K562 (cell line): ENCODE data around the gene GATAD2B. TPM values are rescaled to one million over a fixed set of nuclear protein-coding genes. Genes with fewer than 3 reads are reported as not detected.

Experiments
- ATAC-seq: fragments of 200-7000 bp; cut with Tn5 transposase; 3 replicates; pipeline ENCODE4 v1.9.1; 2020; ENCODE audit warnings: moderate library complexity
- BruUV-seq: library from RNA; stranded (reverse); fragments of 400-500 nt; replicated peaks from 2 replicates; lab custom pipeline; 2021; lab: Mats Ljungman, UMichigan
- CTCF ChIA-PET: fragments of 300-600 bp; formaldehyde crosslinking; extraction: SDS; loops from one replicate; lab custom pipeline; 2021; ENCODE audit warnings: low intra/inter-chr PET ratio; lab: Yijun Ruan, JAX
- POLR2A ChIA-PET: fragments of 300-600, 350-650 bp; sonication (Branson Sonifier 250); formaldehyde crosslinking; extraction: SDS; loops from one replicate; lab custom pipeline; 2021; ENCODE audit warnings: antibody characterized with exemption, inconsistent platforms; lab: Yijun Ruan, JAX
- DNase-seq, 4 experiments: peaks; one replicate each; pipeline versions ENCODE4 v3.0.0 to v3.0.0-alpha.2; 2011 to 2018; ENCODE audit warnings: low spot score in 3 of 4, mixed read lengths in 3 of 4; ENCODE audit errors: extremely low read depth in 1 of 4
- FAIRE-seq: peaks from 2 replicates; lab custom pipeline; 2011; peaks lifted over from hg19 to GRCh38; lab: Jason Lieb, UNC
- H2AFZ ChIP-seq: 2 replicates; pipeline ENCODE4 v1.6.0; 2011; ENCODE audit warnings: low read depth, low read length, control low read depth, inconsistent platforms
- H3K27ac ChIP-seq: fragments of 200-600 bp; 3 replicates; pipeline ENCODE4 v1.8.0; 2011; ENCODE audit warnings: low read depth, mild to moderate bottlenecking, control low read depth, inconsistent platforms, low read length, moderate library complexity, mixed read lengths; ENCODE audit errors: extremely low read depth
- H3K27me3 ChIP-seq, 2 experiments: fragments of 300-600 bp in 1 of 2; 2 replicates in 1 of 2; 3 replicates in 1 of 2; pipeline versions ENCODE4 v1.6.0 to v1.8.0; 2011; ENCODE audit warnings: inconsistent platforms in 2 of 2, low read length in 2 of 2, mild to moderate bottlenecking in 1 of 2, mixed read lengths in 1 of 2, moderate library complexity in 1 of 2; ENCODE audit not compliant: control insufficient read depth in 2 of 2, insufficient read depth in 2 of 2
- H3K36me3 ChIP-seq: fragments of 300-600 bp; 3 replicates; pipeline ENCODE4 v1.8.0; 2011; ENCODE audit warnings: mild to moderate bottlenecking, low read length, inconsistent platforms; ENCODE audit not compliant: control insufficient read depth, insufficient read depth
- H3K4me1 ChIP-seq, 2 experiments: fragments of 200-600 bp in 1 of 2; replicated peaks in 1 of 2; 2 replicates in 1 of 2; 3 replicates in 1 of 2; pipeline versions ENCODE4 v1.5.1 to v1.8.0; 2011; ENCODE audit warnings: inconsistent platforms in 2 of 2, low read length in 2 of 2, mild to moderate bottlenecking in 1 of 2, mixed read lengths in 1 of 2, moderate library complexity in 1 of 2; ENCODE audit not compliant: control insufficient read depth in 2 of 2, insufficient read depth in 2 of 2
- H3K4me2 ChIP-seq: 2 replicates; pipeline ENCODE4 v1.6.1; 2011; ENCODE audit warnings: low read length, control low read depth, inconsistent platforms, mixed read lengths; ENCODE audit not compliant: insufficient read depth
- H3K4me3 ChIP-seq: fragments of 200-600 bp; sonication (generic), shearing (Covaris generic); 2 replicates; pipeline ENCODE4 v1.5.1; 2016; ENCODE audit warnings: control low read depth, inconsistent platforms
- H3K79me2 ChIP-seq: fragments of 200-600 bp; 3 replicates; pipeline ENCODE4 v1.8.0; 2011; ENCODE audit warnings: low read length, inconsistent platforms; ENCODE audit not compliant: control insufficient read depth, insufficient read depth
- H3K9ac ChIP-seq, 2 experiments: 2 replicates each; pipeline versions ENCODE4 v1.6.0 to v1.6.1; 2011; ENCODE audit warnings: low read depth in 2 of 2, low read length in 2 of 2, control low read depth in 1 of 2, inconsistent platforms in 1 of 2, mild to moderate bottlenecking in 1 of 2, mixed read lengths in 1 of 2; ENCODE audit not compliant: insufficient read depth in 1 of 2
- H3K9me1 ChIP-seq: one replicate; pipeline ENCODE4 v1.6.0; 2011; ENCODE audit warnings: inconsistent platforms, mild to moderate bottlenecking, low read length, moderate library complexity; ENCODE audit not compliant: control insufficient read depth, insufficient read depth
- H3K9me3 ChIP-seq: replicated peaks from 2 replicates; pipeline ENCODE4 v1.5.1; 2011; ENCODE audit warnings: low read depth, low read length, inconsistent platforms; ENCODE audit not compliant: control insufficient read depth, insufficient read depth
- H4K20me1 ChIP-seq: replicated peaks from 2 replicates; pipeline ENCODE4 v1.6.1; 2011; ENCODE audit warnings: low read length, inconsistent platforms, mixed read lengths; ENCODE audit not compliant: control insufficient read depth, insufficient read depth
- ARHGAP35 ChIP-seq: fragments of 450-650 bp; IDR thresholded peaks from 2 replicates; pipeline ENCODE4 v1.6.1; 2018; ENCODE audit not compliant: partially characterized antibody
- ARNT ChIP-seq, 2 experiments: fragments of 450-650 bp; IDR thresholded peaks; 2 replicates each; pipeline ENCODE4 v1.6.1; 2016; ENCODE audit warnings: mild to moderate bottlenecking in 1 of 2
- ETV5 ChIP-seq: sonication (generic); formaldehyde crosslinking; IDR thresholded peaks from 2 replicates; pipeline ENCODE4 v1.4.0; 2020; ENCODE audit warnings: low read depth, mild to moderate bottlenecking, missing genetic modification reagents
- FOXA1 ChIP-seq: fragments of 450-650 bp; IDR thresholded peaks from 2 replicates; pipeline ENCODE4 v1.6.1; 2016; ENCODE audit warnings: mild to moderate bottlenecking, borderline replicate concordance
- FOXP1 ChIP-seq: sonication (generic); formaldehyde crosslinking; IDR thresholded peaks from 2 replicates; pipeline ENCODE4 v1.8.0; 2022; ENCODE audit warnings: mild to moderate bottlenecking, missing genetic modification reagents
- JUND ChIP-seq, 2 experiments: IDR thresholded peaks; 2 replicates in 1 of 2; 3 replicates in 1 of 2; pipeline ENCODE4 v1.6.1; 2011; ENCODE audit warnings: borderline replicate concordance in 2 of 2, low read depth in 2 of 2, low read length in 2 of 2, improper control_type of control experiment in 1 of 2, missing biosample characterization in 1 of 2, missing genetic modification characterization in 1 of 2, missing genetic modification reagents in 1 of 2
- LEF1 ChIP-seq: fragments of 450-650 bp; IDR thresholded peaks from 2 replicates; pipeline ENCODE4 v1.6.1; 2016; ENCODE audit warnings: mild to moderate bottlenecking
- MAX ChIP-seq: sonication (generic); formaldehyde crosslinking; IDR thresholded peaks from 2 replicates; pipeline ENCODE4 v1.9.0; 2022; ENCODE audit warnings: mild to moderate bottlenecking, missing genetic modification reagents
- RBM15 ChIP-seq: fragments of 200-400 bp; formaldehyde crosslinking; IDR thresholded peaks from 2 replicates; pipeline ENCODE4 v1.6.1; 2018; ENCODE audit warnings: mild to moderate bottlenecking, low read length, moderate library complexity; ENCODE audit not compliant: insufficient read depth
- TEAD4 ChIP-seq, 2 experiments: sonication (generic) in 1 of 2; formaldehyde crosslinking in 1 of 2; IDR thresholded peaks; 2 replicates each; pipeline versions ENCODE4 v1.6.1 to v1.8.0; 2012 to 2022; ENCODE audit warnings: borderline replicate concordance in 1 of 2, inconsistent platforms in 1 of 2, low read length in 1 of 2, mild to moderate bottlenecking in 1 of 2, missing genetic modification reagents in 1 of 2
- YY1 ChIP-seq, 3 experiments: IDR thresholded peaks; 2 replicates each; pipeline ENCODE4 v1.6.1; 2011; ENCODE audit warnings: low read length in 2 of 3, mild to moderate bottlenecking in 2 of 3, moderate library complexity in 2 of 3, borderline replicate concordance in 1 of 3, control low read depth in 1 of 3, low read depth in 1 of 3; ENCODE audit not compliant: insufficient read depth in 3 of 3, insufficient replicate concordance in 2 of 3, control insufficient read depth in 1 of 3, insufficient read length in 1 of 3; ENCODE audit errors: extremely low read depth in 1 of 3
- ZFP1 ChIP-seq: fragments of 450-650 bp; formaldehyde crosslinking; IDR thresholded peaks from 2 replicates; pipeline ENCODE4 v1.4.0; 2020; ENCODE audit warnings: mild to moderate bottlenecking, mixed read lengths
- ZFP36 ChIP-seq: fragments of 150-350 bp; IDR thresholded peaks from 2 replicates; pipeline ENCODE4 v1.6.1; 2018; ENCODE audit warnings: low read length, low read depth; ENCODE audit not compliant: partially characterized antibody
- ZNF143 ChIP-seq: sonication (generic); formaldehyde crosslinking; IDR thresholded peaks from 2 replicates; pipeline ENCODE4 v1.9.0; 2022; ENCODE audit warnings: mild to moderate bottlenecking, missing genetic modification reagents
- ZNF197 ChIP-seq: fragments of 200-800 bp; sonication (Bioruptor generic); IDR thresholded peaks from 2 replicates; pipeline ENCODE4 v1.6.1; 2016; ENCODE audit warnings: low read depth, missing genetic modification characterization, missing compliant biosample characterization
- ZNF280A ChIP-seq: fragments of 450-650 bp; IDR thresholded peaks from 2 replicates; pipeline ENCODE4 v1.6.1; 2018; ENCODE audit warnings: mild to moderate bottlenecking, low read depth; ENCODE audit not compliant: partially characterized antibody
- WGBS: fragments of 100-300 bp; shearing (Covaris generic); methylation state at CpG from one replicate; pipeline ENCODE4 v1.1.6; 2016; ENCODE audit warnings: low coverage, mixed read lengths; ENCODE audit not compliant: insufficient coverage; ENCODE audit errors: missing lambda C conversion rate; 5-methylcytosine and 5-hydroxymethylcytosine counted together
- in situ Hi-C: fragments of 300-500 bp; cut with MboI; formaldehyde crosslinking; loops from 4 replicates; pipeline ENCODE4 v1.15.0; 2018; ENCODE audit warnings: inconsistent platforms, mixed read lengths
- intact Hi-C: fragments of 100-400 bp; cut with micrococcal nuclease; formaldehyde crosslinking; loops from 2 replicates; pipeline ENCODE4 v1.14.2; 2022
- polyA plus RNA-seq, 8 experiments: library from polyadenylated mRNA; depleted of rRNA in 4 of 8; stranded (reverse) in 5 of 8; unstranded in 3 of 8; fragments of >200 nt; fragmentation: Nextera tagmentation in 2 of 8; fragmentation: Illumina TruSeq in 1 of 8; extraction: Ambion mirVana in 2 of 8; extraction: Trizol in 1 of 8; gene quantifications; 2 replicates each; pipeline versions ENCODE4 v1.2.1 to v1.2.3, GENCODE V29; 2011 to 2014; ENCODE audit warnings: inconsistent platforms in 1 of 8, missing spikeins in 1 of 8
- total RNA-seq, 7 experiments: library from RNA; depleted of rRNA in 6 of 7; stranded (reverse); fragments of >200 nt in 6 of 7; fragmentation: Illumina TruSeq in 2 of 7; extraction: Trizol in 2 of 7; gene quantifications; 2 replicates each; pipeline versions ENCODE4 v1.2.1 to v1.2.3, GENCODE V29; 2011 to 2021; ENCODE audit warnings: low replicate concordance in 1 of 7

Gene GATAD2B
- total and polyA plus RNA-seq, 9 of the 15 experiments (the other 6 are each of a cell fraction or from before 2014, with no cell fraction given): 1.5 to 40.2 (median 4.9) TPM

GRCh38 chr1:153921803-153922075 is 1.0 kb downstream of the GATAD2B start (continued):
- TF ChIP-seq TEAD4 (IDR thresholded peaks at IDR 0.05; ENCODE audit: low read length) (no peak), TEAD4 (CRISPR knock-in tag; IDR thresholded peaks at IDR 0.05; ENCODE audit: borderline replicate concordance) (0 out of 2 replicates have a peak, but pooled peaks have one; percentile 14), ZFP36 (no peak), FOXA1 (no peak), ETV5 (CRISPR knock-in tag) (peak; percentile 48; the same call in 1 of the 2 replicates), ZNF143 (CRISPR knock-in tag) (peak; percentile 20; the same call in 1 of the 2 replicates), MAX (0 out of 2 replicates have a peak, but pooled peaks have one; percentile 46), FOXP1 (CRISPR knock-in tag) (0 out of 2 replicates have a peak, but pooled peaks have one; percentile 30)
- TF ChIP-seq, all 486 proteins: peak for 11

GRCh38 chr1:153921080-153921802 is 1.5 kb downstream of the GATAD2B start:
- WGBS: 3% methylated on average over 3 of the region's 3 CpGs
- intact Hi-C loops: loop anchor here (5.0 kb wide), 3 partner anchors 39 to 124 kb away; no protein-coding TSS in a partner anchor
- peak overlapping the region; percentile 56; the same call in 1 of the 2 replicates for H2AFZ ChIP-seq
- no peak for TF ChIP-seq ZNF197 (CRISPR knock-in tag)
- no peak for TF ChIP-seq ZFP1 (CRISPR knock-in tag)
- TF ChIP-seq YY1 (IDR thresholded peaks at IDR 0.05; ENCODE audit: borderline replicate concordance in 1 of 3, control insufficient read depth in 1 of 3, extremely low read depth in 1 of 3, insufficient read depth in 3 of 3, insufficient read length in 1 of 3, insufficient replicate concordance in 2 of 3, low read depth in 1 of 3, low read length in 2 of 3): peak in 1 of 3 experiments; percentile 31
- TF ChIP-seq LEF1: peak; percentile 51; the same call in 1 of the 2 replicates
- peak; percentile 50 for TF ChIP-seq ARHGAP35
- no peak for TF ChIP-seq ZNF280A
- TF ChIP-seq JUND (IDR thresholded peaks at IDR 0.05; ENCODE audit: borderline replicate concordance, low read depth, low read length): no peak
- no peak for TF ChIP-seq JUND (tag; IDR thresholded peaks at IDR 0.05; ENCODE audit: borderline replicate concordance, low read depth, low read length)
- no peak for TF ChIP-seq RBM15
- 0 out of 4 replicates have a peak, but pooled peaks of 1 of the 2 experiments have one; percentile 36 for TF ChIP-seq ARNT (IDR thresholded peaks at IDR 0.05)

More at GRCh38 chr1:153921080-153921802, 1.5 kb downstream of the GATAD2B start:
- Histone ChIP-seq H3K9me1 (no peaks in the 10 kb centered on the region), H3K9me3 (no peaks in the 10 kb centered on the region), H3K27ac (peak overlapping the region; percentile 98), H3K27me3 (no peaks in the 10 kb centered on the region), H3K4me1 (peaks cover 9 to 30% of the 10 kb centered on the region in 2 experiments), H3K79me2 (peaks cover 60% of the 10 kb centered on the region), H3K36me3 (peaks cover 28% of the 10 kb centered on the region; the same call in 2 of the 3 replicates), H3K9ac (peak overlapping the region; percentile 90 to 91; a peak in 3 of 4 replicates), H3K4me3 (peak overlapping the region; percentile 86), H3K4me2 (peak overlapping the region; percentile 99), H4K20me1 (peaks cover 21% of the 10 kb centered on the region)
- peak in 2 of 4 experiments; percentile 5 to 51 for DNase-seq
- POLR2A ChIA-PET: interaction anchor here (0.7 to 2.4 kb wide), 9 partner anchors 10 to 69 kb away, joined by 3 to 12 read pairs (median 5); partner anchors contain the start of genes DENND4B and RPS27
- peak; percentile 67 for FAIRE-seq
- CTCF ChIA-PET: no interaction called here
- ATAC-seq: no peak
- BruUV-seq: no TSS peak
- in situ Hi-C loops: no loop called here
